ENCODE measurements around the gene TMEM247.

- no peak for TF ChIP-seq CTCF (IDR thresholded peaks at IDR 0.05; ENCODE audit: low read depth, low read length, poor library complexity, severe bottlenecking)
- TF ChIP-seq EZH2phosphoT487 (IDR thresholded peaks at IDR 0.05; ENCODE audit: borderline replicate concordance, low read length) = no peak
Measured at GRCh38 chr2:46448641-46449040, 30.7 kb upstream of the TMEM247 start.

All from DOHH2 (cell line).